ENCODE measurements around the gene GRAMD1A. TPM values are rescaled to one million over a fixed set of nuclear protein-coding genes. Genes with fewer than 3 reads are reported as not detected.

GRAMD1A gene
- total RNA-seq, 1 donor from 2014 or later = 90.7 TPM

GRCh38 chr19:35030257-35031071 is 30.3 kb downstream of the GRAMD1A start, which contains the start of gene SCN1B:
TSS of gene SCN1B (plus strand) at chr19:35030470. CDS start at chr19:35030821, 351 bp downstream.
- no peaks in the 10 kb centered on the region for H3K9me3 ChIP-seq
- intact Hi-C loops (cut with DNase I) = no loop called here
- no peak for TF ChIP-seq CTCF (IDR thresholded peaks at IDR 0.05)
- no peaks in the 10 kb centered on the region for H3K27me3 ChIP-seq (ENCODE audit: low read depth)
- DNase-seq (no peak), ATAC-seq (peak; percentile 83 to 84)
- H3K4me3 ChIP-seq = peak within 1 kb of the TSS; percentile 53
- H3K27ac ChIP-seq = no peak within 1 kb of the TSS
- H3K36me3 ChIP-seq = peaks cover 36% of the 10 kb centered on the region
- H3K4me1 ChIP-seq = peaks cover 15% of the 10 kb centered on the region

GRCh38 chr19:35031072-35031881 is 31.2 kb downstream of the GRAMD1A start:
- peak in 1 of 2 donors; percentile 2 for ATAC-seq
- Histone ChIP-seq H3K36me3 (peaks cover 28% of the 10 kb centered on the region), H3K4me3 (peak overlapping the region; percentile 53), H3K4me1 (peaks cover 15% of the 10 kb centered on the region), H3K27ac (no peak overlapping the region), H3K27me3 (ENCODE audit: low read depth) (no peaks in the 10 kb centered on the region), H3K9me3 (no peaks in the 10 kb centered on the region)
- no peak for TF ChIP-seq CTCF (IDR thresholded peaks at IDR 0.05)
- no peak for DNase-seq
- intact Hi-C loops (cut with DNase I) = no loop called here

GRCh38 chr19:35032356-35032865 is 32.3 kb downstream of the GRAMD1A start:
- Histone ChIP-seq H3K9me3 (no peaks in the 10 kb centered on the region), H3K27me3 (ENCODE audit: low read depth) (no peaks in the 10 kb centered on the region), H3K36me3 (peaks cover 17% of the 10 kb centered on the region), H3K27ac (no peak overlapping the region), H3K4me1 (peaks cover 16% of the 10 kb centered on the region), H3K4me3 (no peak overlapping the region)
- no peak for DNase-seq
- TF ChIP-seq CTCF (IDR thresholded peaks at IDR 0.05) = no peak
- ATAC-seq = no peak
- intact Hi-C loops (cut with DNase I) = no loop called here

GRCh38 chr19:35033067-35034004 is 33.2 kb downstream of the GRAMD1A start:
- TF ChIP-seq CTCF (IDR thresholded peaks at IDR 0.05) = no peak
- H3K4me1 ChIP-seq = peaks cover 25% of the 10 kb centered on the region
- no peak for ATAC-seq
- intact Hi-C loops (cut with DNase I) = no loop called here
- H3K4me3 ChIP-seq = no peak overlapping the region
- no peaks in the 10 kb centered on the region for H3K9me3 ChIP-seq
- no peak overlapping the region for H3K27ac ChIP-seq
- H3K27me3 ChIP-seq (ENCODE audit: low read depth) = no peaks in the 10 kb centered on the region
- no peak for DNase-seq
- H3K36me3 ChIP-seq = peaks cover 8% of the 10 kb centered on the region
